ENCODE results near the gene PRRT2. TPM values are rescaled to one million over a fixed set of nuclear protein-coding genes. Genes with fewer than 3 reads are reported as not detected.

Gene PRRT2
- total RNA-seq, 1 donor from 2014 or later = 1.1 TPM

GRCh38 chr16:29858149-29858849 lies 46.3 kb downstream of the PRRT2 start:
- intact Hi-C loops (cut with micrococcal nuclease) = no loop called here

GRCh38 chr16:29858974-29859373 lies 47.0 kb downstream of the PRRT2 start:
- intact Hi-C loops (cut with micrococcal nuclease) = no loop called here

DNA sequence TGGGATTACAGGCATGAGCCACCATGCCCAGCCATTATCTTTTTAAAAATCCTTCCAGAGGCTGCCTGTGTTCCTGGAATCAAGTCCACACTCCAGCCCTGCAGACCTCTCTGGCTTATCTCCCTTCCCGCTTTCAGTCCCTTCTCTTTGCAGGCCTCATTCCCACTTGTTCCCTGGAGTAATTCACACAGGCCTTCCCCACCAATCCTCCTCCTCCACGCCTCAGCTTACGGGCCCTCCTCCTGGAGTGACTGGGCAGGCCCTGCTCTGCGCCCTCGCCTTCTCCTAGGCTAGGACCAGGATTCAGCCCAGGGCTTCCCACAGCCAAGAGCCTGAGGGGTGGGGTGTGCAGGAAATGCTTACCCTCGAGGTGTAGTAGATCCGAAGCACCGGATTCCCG lies 48.2 kb downstream of the PRRT2 start:
- intact Hi-C loops (cut with micrococcal nuclease) = loop anchor here (5.0 kb wide), 1 partner anchor 158 kb away; no protein-coding TSS in a partner anchor

- intact Hi-C loops (cut with micrococcal nuclease) = loop anchor here (2.0 to 5.0 kb wide), 2 partner anchors 64 to 160 kb away; partner anchors contain the start of gene KCTD13
Observed at GRCh38 chr16:29862383-29862883, 50.4 kb downstream of the PRRT2 start.

- intact Hi-C loops (cut with micrococcal nuclease) = loop anchor here (1.0 to 5.0 kb wide), 5 partner anchors 47 to 161 kb away; partner anchors contain the start of genes INO80E, KCTD13 and PAGR1
Observed at GRCh38 chr16:29862884-29863668, 51.1 kb downstream of the PRRT2 start, which contains the start of gene CDIPT. TSS of gene CDIPT (minus strand) at chr16:29863226. CDS start at chr16:29862857, 369 bp downstream.

DNA sequence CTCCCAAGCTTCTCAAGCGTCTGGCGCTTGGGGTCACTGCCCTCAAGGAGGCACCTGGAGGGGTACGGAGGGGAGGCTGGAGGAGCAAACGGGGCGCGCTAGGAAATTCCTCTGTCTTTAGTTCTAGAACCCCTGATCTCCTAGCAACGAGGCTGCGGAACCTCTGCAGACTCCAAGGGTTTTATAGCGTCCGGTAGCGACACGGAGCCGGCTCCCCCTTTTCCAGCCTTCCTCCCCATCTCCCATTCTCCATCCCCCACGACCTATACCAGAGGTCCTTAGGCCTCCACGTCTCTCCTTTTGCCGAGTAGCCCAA lies 51.6 kb downstream of the PRRT2 start:
- intact Hi-C loops (cut with micrococcal nuclease) = loop anchor here (1.0 to 5.0 kb wide), 5 partner anchors 47 to 161 kb away; partner anchors contain the start of genes INO80E, KCTD13 and PAGR1

- intact Hi-C loops (cut with micrococcal nuclease) = loop anchor here (5.0 kb wide), 1 partner anchor 162 kb away; no protein-coding TSS in a partner anchor
Observed at GRCh38 chr16:29864205-29864604, 52.2 kb downstream of the PRRT2 start.

Other genes starting within 250 kb of the PRRT2 start
- 431 and 444 TPM in 2 replicates for gene SPN, start 148.9 kb upstream of the PRRT2 start, total RNA-seq
- 11.9 and 12.5 TPM in 2 replicates for gene QPRT, start 133.0 kb upstream of the PRRT2 start, total RNA-seq
- gene C16orf54, start 66.2 kb upstream of the PRRT2 start, total RNA-seq = 64.9 and 65.4 TPM in 2 replicates
- gene ZG16, start 33.9 kb upstream of the PRRT2 start, total RNA-seq = not detected in 2 replicates
- gene KIF22, start 21.4 kb upstream of the PRRT2 start, total RNA-seq = 168 and 169 TPM in 2 replicates
- 462 and 468 TPM in 2 replicates for gene MAZ, start 5.7 kb upstream of the PRRT2 start, total RNA-seq
- gene PAGR1, start 4.0 kb downstream of the PRRT2 start, total RNA-seq = 29.6 and 32.4 TPM in 2 replicates
- 159 and 160 TPM in 2 replicates for gene MVP, start 8.3 kb downstream of the PRRT2 start, total RNA-seq
- 60.2 and 61.4 TPM in 2 replicates for gene CDIPT, start 51.0 kb downstream of the PRRT2 start, total RNA-seq
- gene SEZ6L2, start 87.4 kb downstream of the PRRT2 start, total RNA-seq = not detected in 2 replicates
- gene ASPHD1, start 88.3 kb downstream of the PRRT2 start, total RNA-seq = 0.16 TPM in 1 of 2 replicates, not detected in the other
- gene KCTD13, start 114.0 kb downstream of the PRRT2 start, total RNA-seq = 34.0 and 36.1 TPM in 2 replicates
- gene TMEM219, start 149.9 kb downstream of the PRRT2 start, total RNA-seq = 55.9 and 56.1 TPM in 2 replicates
- gene TAOK2, start 161.7 kb downstream of the PRRT2 start, total RNA-seq = 44.2 and 45.3 TPM in 2 replicates
- 43.0 and 48.2 TPM in 2 replicates for gene HIRIP3, start 183.4 kb downstream of the PRRT2 start, total RNA-seq
- 103 and 106 TPM in 2 replicates for gene INO80E, start 184.0 kb downstream of the PRRT2 start, total RNA-seq
- 0.25 TPM in 1 of 2 replicates, not detected in the other for gene DOC2A, start 198.8 kb downstream of the PRRT2 start, total RNA-seq
- not detected in 2 replicates for gene C16orf92, start 211.0 kb downstream of the PRRT2 start, total RNA-seq
- 2.7 and 3.6 TPM in 2 replicates for gene TLCD3B, start 219.1 kb downstream of the PRRT2 start, total RNA-seq

All from T-helper 2 cell treated with Interferon-gamma antibody and Interleukin-4, amounts not matched to agents 100 ng/mL and 5 ng/mL, for 36 hours (primary cell).